Measurements from ENCODE around the gene VWCE. TPM values are rescaled to one million over a fixed set of nuclear protein-coding genes. Genes with fewer than 3 reads are reported as not detected.
"Not testable (repeated sequence)": the region's sequence is repeated elsewhere in the genome, so short reads cannot be mapped to it uniquely, and the experiment has no call there.

The VWCE gene
- total RNA-seq, 3 donors from 2014 or later, result 0.88 to 3.2 (median 2.6) TPM

DNA sequence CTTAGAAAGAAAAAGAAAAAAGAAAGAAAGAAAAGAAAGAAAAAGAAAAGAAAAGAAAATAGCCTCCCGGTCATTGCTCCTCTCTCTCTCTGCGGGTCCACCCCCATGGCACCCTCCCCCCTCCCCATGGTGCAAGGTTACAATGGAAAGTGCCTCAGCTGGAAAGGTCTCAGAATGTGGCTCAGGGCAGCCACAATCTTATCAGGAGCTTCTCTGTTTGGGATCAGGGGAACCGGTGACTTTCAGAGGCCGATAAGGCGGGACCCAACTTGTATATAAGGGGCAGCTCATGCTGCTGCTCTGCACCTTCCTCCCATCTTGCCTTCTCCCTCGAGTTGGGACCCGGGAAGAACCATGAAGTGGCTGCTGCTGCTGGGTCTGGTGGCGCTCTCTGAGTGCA is 73.1 kb downstream of the VWCE start, which contains the start of gene PGA4:
PGA4 (plus strand) TSS at position 301 of the 400 bp plus-strand sequence; CDS start at position 355, 54 bp downstream.
- H3K9me3 ChIP-seq; DNase-seq (ENCODE audit: low spot score in 2 of 2); intact Hi-C loops (cut with DNase I; ENCODE audit: low total_unique reads); H3K4me3 ChIP-seq; H3K27me3 ChIP-seq; H3K27ac ChIP-seq; H3K4me1 ChIP-seq; H3K36me3 ChIP-seq: not testable (repeated sequence)

DNA sequence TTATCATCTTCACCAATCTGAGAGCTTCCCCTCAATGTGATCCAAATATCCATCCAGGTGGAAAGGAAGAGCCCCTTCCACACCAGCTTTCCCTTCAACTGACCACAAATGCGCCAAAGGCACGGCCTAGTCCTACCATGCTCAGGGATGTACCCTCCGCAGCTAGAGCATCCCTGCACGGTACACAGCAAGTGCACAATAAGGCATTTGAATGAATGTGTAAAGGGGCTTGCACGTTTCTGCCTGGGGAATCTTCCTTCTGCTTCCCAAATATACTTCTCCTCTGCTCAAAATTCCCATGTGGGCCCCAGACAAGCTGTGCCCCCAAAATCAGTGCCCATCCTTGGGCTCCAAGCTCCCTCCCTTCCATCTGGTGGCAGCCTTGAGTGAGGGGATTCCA is 76.1 kb downstream of the VWCE start:
- H3K4me1 ChIP-seq; H3K36me3 ChIP-seq; H3K27me3 ChIP-seq; H3K27ac ChIP-seq; DNase-seq (ENCODE audit: low spot score in 2 of 2); intact Hi-C loops (cut with DNase I; ENCODE audit: low total_unique reads); H3K9me3 ChIP-seq; H3K4me3 ChIP-seq: not testable (repeated sequence)

DNA sequence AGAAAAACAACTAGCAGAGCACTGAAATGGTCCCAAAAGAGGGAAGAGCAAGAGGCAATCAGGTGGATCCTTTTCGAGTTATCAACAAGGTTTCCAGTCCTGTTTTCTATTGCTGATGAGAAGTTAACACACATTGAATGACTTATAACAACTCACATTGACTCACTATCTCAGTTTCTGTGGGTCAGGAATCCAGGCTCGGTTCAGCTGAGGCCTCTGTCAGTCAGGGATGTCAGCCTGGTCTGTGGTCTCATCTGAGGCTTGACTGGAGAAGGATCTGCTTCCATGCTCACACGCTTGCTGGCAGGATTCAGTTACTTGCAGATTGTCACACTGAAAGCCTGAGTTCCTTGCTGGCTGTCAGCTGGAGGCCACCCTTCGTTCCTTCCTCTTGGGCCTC is 76.8 kb downstream of the VWCE start:
- H3K36me3 ChIP-seq; H3K4me3 ChIP-seq; H3K27me3 ChIP-seq; DNase-seq (ENCODE audit: low spot score in 2 of 2); H3K27ac ChIP-seq; intact Hi-C loops (cut with DNase I; ENCODE audit: low total_unique reads); H3K9me3 ChIP-seq; H3K4me1 ChIP-seq: not testable (repeated sequence)

DNA sequence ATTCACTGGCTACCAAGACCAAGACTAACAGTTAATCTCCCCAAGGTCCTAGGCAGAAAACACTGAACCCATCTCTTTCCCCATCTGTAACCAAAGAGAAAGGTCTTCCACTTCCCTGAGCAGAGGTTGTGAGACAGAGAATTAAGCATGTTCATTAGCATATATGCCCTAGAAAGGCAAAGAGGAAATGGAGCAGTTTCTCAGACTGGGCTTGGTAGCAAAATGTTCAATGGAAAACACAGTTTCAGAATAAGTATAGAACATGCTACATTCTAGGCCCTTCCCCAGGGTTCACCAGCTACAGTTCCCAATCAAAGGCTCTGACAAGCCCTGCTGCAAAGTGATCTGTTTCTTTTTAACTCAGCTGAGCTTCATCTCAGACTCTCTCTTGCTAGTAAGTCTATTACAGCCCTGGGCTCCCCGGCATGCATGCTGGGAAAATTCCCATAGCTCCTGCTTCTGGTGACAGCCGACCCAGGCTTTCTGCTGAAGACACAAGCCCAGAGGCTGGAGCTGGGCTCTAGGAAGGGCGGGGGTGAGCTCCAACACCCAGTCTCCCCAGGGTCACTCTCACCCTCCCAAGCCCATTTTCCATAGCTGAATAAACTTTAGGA is 81.3 kb downstream of the VWCE start:
- H3K36me3 ChIP-seq; H3K9me3 ChIP-seq; H3K4me1 ChIP-seq; H3K27ac ChIP-seq; DNase-seq (ENCODE audit: low spot score in 2 of 2); intact Hi-C loops (cut with DNase I; ENCODE audit: low total_unique reads); H3K27me3 ChIP-seq; H3K4me3 ChIP-seq: not testable (repeated sequence)

GRCh38 chr11:61212202-61212601 is 82.9 kb downstream of the VWCE start:
- H3K4me3 ChIP-seq; H3K9me3 ChIP-seq; DNase-seq (ENCODE audit: low spot score in 2 of 2); intact Hi-C loops (cut with DNase I; ENCODE audit: low total_unique reads); H3K4me1 ChIP-seq; H3K36me3 ChIP-seq; H3K27me3 ChIP-seq; H3K27ac ChIP-seq: not testable (repeated sequence)

- H3K36me3 ChIP-seq; H3K27ac ChIP-seq; H3K9me3 ChIP-seq; H3K27me3 ChIP-seq; intact Hi-C loops (cut with DNase I; ENCODE audit: low total_unique reads); H3K4me1 ChIP-seq; H3K4me3 ChIP-seq; DNase-seq (ENCODE audit: low spot score in 2 of 2): not testable (repeated sequence)
These were observed 83.7 kb downstream of the VWCE start for GRCh38 chr11:61211327-61211952.

- H3K4me1 ChIP-seq; H3K27ac ChIP-seq; intact Hi-C loops (cut with DNase I; ENCODE audit: low total_unique reads); DNase-seq (ENCODE audit: low spot score in 2 of 2); H3K9me3 ChIP-seq; H3K27me3 ChIP-seq; H3K36me3 ChIP-seq; H3K4me3 ChIP-seq: not testable (repeated sequence)
These were observed 84.5 kb downstream of the VWCE start for GRCh38 chr11:61210629-61211028.

Other genes with a start within 250 kb of the VWCE start
- 1 to 10 TPM in 1 of 3 donors, under 1 TPM in 2; 0.80 to 1.3 (median 0.88) TPM for gene CD5, start 192.8 kb downstream of the VWCE start, total RNA-seq
- 10 to 100 TPM in 2 of 3 donors, 1 to 10 TPM in 1; 9.3 to 20.3 (median 17.1) TPM for gene VPS37C, start 133.9 kb downstream of the VWCE start, total RNA-seq
- gene PGA3, start 91.8 kb downstream of the VWCE start, total RNA-seq, result 10 to 100 TPM in 1 of 3 donors, 1 to 10 TPM in 1, not detected in 1; 3.7 to 11.3 TPM
- gene PGA4, start 73.0 kb downstream of the VWCE start, total RNA-seq, result 1 to 10 TPM in 2 of 3 donors, not detected in 1; 1.8 to 8.9 TPM
- 1 to 10 TPM in 2 of 3 donors, under 1 TPM in 1; 0.98 to 2.1 (median 1.6) TPM for gene PGA5, start 54.1 kb downstream of the VWCE start, total RNA-seq
- gene DDB1, start 37.8 kb upstream of the VWCE start, total RNA-seq, result 100 to 1,000 TPM; 131 to 150 (median 145) TPM
- 10 to 100 TPM; 15.2 to 34.4 (median 26.9) TPM for gene TKFC, start 37.9 kb upstream of the VWCE start, total RNA-seq
- gene CYB561A3, start 66.6 kb upstream of the VWCE start, total RNA-seq, result 10 to 100 TPM; 36.7 to 46.9 (median 44.3) TPM
- gene TMEM138, start 67.1 kb upstream of the VWCE start, total RNA-seq, result 10 to 100 TPM; 24.6 to 38.5 (median 32.8) TPM
- 10 to 100 TPM; 12.8 to 36.0 (median 27.5) TPM for gene TMEM216, start 97.3 kb upstream of the VWCE start, total RNA-seq
- 10 to 100 TPM; 40.6 to 62.5 (median 46.2) TPM for gene CPSF7, start 134.7 kb upstream of the VWCE start, total RNA-seq
- gene SDHAF2, start 134.8 kb upstream of the VWCE start, total RNA-seq, result 10 to 100 TPM; 46.7 to 94.0 (median 58.7) TPM
- gene LRRC10B, start 213.4 kb upstream of the VWCE start, total RNA-seq, result 1 to 10 TPM in 2 of 3 donors, not detected in 1; 1.5 to 3.3 TPM